ENCODE data around the gene CCR1. TPM values are rescaled to one million over a fixed set of nuclear protein-coding genes. Genes with fewer than 3 reads are reported as not detected.

CCR1 gene
- total and polyA plus RNA-seq, 9 of the 15 experiments (the other 6 are each of a cell fraction or from before 2014, with no cell fraction given) = not detected

GRCh38 chr3:46228260-46229242, 20.4 kb upstream of the CCR1 start (continued):
- TF ChIP-seq ZNF766 (CRISPR knock-in tag; conservative IDR thresholded peaks at IDR 0.05) (0 out of 2 replicates have a peak, but pooled peaks have one; percentile 34), RREB1 (CRISPR knock-in tag; IDR thresholded peaks at IDR 0.05) (no peak), SMARCA5 (IDR thresholded peaks at IDR 0.05) (no peak), ZC3H11A (IDR thresholded peaks at IDR 0.05; ENCODE audit: low read depth, low read length) (no peak), HMGXB4 (CRISPR knock-in tag; IDR thresholded peaks at IDR 0.05) (no peak), CEBPB (tag; IDR thresholded peaks at IDR 0.05) (peak; percentile 73), CBFA2T3 (IDR thresholded peaks at IDR 0.05) (peak; percentile 78), TRIM24 (IDR thresholded peaks at IDR 0.05) (peak; percentile 39 to 58), KLF13 (tag; IDR thresholded peaks at IDR 0.05; ENCODE audit: borderline replicate concordance, low read depth) (no peak), JUND (IDR thresholded peaks at IDR 0.05; ENCODE audit: borderline replicate concordance, low read depth, low read length) (0 out of 2 replicates have a peak, but pooled peaks have one; percentile 5), JUND (tag; IDR thresholded peaks at IDR 0.05; ENCODE audit: borderline replicate concordance, low read depth, low read length) (no peak; the same call in 2 of the 3 replicates), TEAD4 (IDR thresholded peaks at IDR 0.05; ENCODE audit: low read length) (peak; percentile 86), TEAD4 (CRISPR knock-in tag; IDR thresholded peaks at IDR 0.05; ENCODE audit: borderline replicate concordance) (no peak), ZSCAN29 (IDR thresholded peaks at IDR 0.05) (no peak), DPF2 (IDR thresholded peaks at IDR 0.05) (peak; percentile 51), ELF2 (CRISPR knock-in tag; IDR thresholded peaks at IDR 0.05) (no peak), CTCFL (IDR thresholded peaks at IDR 0.05; ENCODE audit: borderline replicate concordance, insufficient read depth, low read depth, low read length, poor library complexity, severe bottlenecking) (no peak), SMAD3 (CRISPR knock-in tag; conservative IDR thresholded peaks at IDR 0.05) (peak; percentile 56; the same call in 1 of the 2 replicates)

Data from K562 (cell line).